GM21526 (cell line): ENCODE measurements around the gene VEGFB.

ENCODE experiments used
- ATAC-seq: cut with Tn5 transposase; IDR thresholded peaks from one replicate; pipeline ENCODE4 v1.9.1; 2021; ENCODE audit warnings: moderate library complexity; ENCODE audit not compliant: unreplicated experiment, low FRiP score

VEGFB gene

GRCh38 chr11:64210301-64211020 lies 23.9 kb upstream of the VEGFB start:
- ATAC-seq = no peak

GRCh38 chr11:64211181-64211872 lies 23.1 kb upstream of the VEGFB start:
- no peak for ATAC-seq

DNA sequence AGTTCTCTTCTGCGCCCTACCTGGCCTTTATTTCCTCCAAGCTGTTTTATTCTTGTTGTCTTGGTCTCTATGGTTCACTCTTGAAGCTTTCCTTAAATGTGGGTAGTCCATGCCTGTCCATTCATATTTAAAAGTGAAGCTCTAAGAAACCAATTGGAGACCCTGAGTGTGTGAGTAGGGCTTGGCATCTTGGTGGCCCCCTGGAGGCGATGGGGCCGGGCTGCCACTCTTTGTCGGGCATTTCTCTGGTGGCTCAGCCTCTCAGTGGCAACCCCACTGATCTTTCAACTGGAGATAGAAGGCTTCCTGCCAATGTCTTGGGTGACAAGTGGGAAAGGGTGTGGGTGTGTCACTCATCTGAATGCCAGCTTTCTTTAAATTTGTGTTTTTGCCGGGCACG lies 17.5 kb upstream of the VEGFB start:
- no peak for ATAC-seq

GRCh38 chr11:64218628-64219353 lies 15.6 kb upstream of the VEGFB start:
- ATAC-seq = no peak

GRCh38 chr11:64219354-64219684 lies 15.1 kb upstream of the VEGFB start:
- no peak for ATAC-seq

DNA sequence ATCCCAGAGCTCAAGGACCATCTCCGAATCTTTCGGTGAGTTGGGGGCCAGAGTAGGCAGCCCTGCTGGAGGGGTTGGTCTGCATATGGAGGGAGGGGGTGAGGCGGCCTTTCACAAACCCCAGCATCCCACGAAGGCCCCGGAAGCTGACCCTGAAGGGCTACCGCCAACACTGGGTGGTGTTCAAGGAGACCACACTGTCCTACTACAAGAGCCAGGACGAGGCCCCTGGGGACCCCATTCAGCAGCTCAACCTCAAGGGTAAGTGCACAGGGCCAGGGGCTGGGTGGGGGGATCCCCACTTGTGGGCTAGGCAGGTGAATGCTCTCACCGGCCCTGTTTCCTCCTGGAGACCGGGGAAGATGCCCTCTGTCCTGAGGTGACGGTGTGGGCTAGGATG lies 14.6 kb upstream of the VEGFB start:
- ATAC-seq = no peak

DNA sequence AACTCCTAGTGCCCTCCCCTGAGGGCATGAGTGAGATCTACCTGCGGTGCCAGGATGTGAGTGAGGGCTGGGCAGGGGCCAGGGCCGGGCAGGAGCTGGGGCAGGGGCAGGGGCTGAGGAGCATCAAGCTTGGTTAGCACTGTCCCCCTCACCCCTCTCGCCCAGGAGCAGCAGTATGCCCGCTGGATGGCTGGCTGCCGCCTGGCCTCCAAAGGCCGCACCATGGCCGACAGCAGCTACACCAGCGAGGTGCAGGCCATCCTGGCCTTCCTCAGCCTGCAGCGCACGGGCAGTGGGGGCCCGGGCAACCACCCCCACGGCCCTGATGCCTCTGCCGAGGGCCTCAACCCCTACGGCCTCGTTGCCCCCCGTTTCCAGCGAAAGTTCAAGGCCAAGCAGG lies 14.1 kb upstream of the VEGFB start:
- no peak for ATAC-seq

DNA sequence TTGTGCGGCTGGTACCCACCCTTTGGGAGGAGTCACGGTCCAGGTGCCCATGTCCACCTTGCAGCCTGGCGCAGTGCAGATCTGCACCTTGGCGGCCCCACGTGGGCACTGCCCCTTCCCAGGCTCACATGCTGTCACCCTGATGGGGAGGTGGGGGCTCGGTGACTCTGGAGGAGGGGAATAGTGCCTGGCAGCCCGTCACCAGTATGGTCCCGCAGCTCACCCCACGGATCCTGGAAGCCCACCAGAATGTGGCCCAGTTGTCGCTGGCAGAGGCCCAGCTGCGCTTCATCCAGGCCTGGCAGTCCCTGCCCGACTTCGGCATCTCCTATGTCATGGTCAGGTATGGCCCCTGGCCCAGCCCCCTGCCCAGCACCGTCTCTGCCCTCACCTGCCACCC lies 13.6 kb upstream of the VEGFB start:
- no peak for ATAC-seq

GRCh38 chr11:64222651-64223000 lies 11.8 kb upstream of the VEGFB start:
- ATAC-seq = no peak

- ATAC-seq = no peak
Observed at GRCh38 chr11:64223001-64223651, 11.3 kb upstream of the VEGFB start.

- ATAC-seq = no peak
Observed at GRCh38 chr11:64224151-64224890, 10.1 kb upstream of the VEGFB start.

GRCh38 chr11:64224891-64225607 lies 9.3 kb upstream of the VEGFB start:
- ATAC-seq = no peak

DNA sequence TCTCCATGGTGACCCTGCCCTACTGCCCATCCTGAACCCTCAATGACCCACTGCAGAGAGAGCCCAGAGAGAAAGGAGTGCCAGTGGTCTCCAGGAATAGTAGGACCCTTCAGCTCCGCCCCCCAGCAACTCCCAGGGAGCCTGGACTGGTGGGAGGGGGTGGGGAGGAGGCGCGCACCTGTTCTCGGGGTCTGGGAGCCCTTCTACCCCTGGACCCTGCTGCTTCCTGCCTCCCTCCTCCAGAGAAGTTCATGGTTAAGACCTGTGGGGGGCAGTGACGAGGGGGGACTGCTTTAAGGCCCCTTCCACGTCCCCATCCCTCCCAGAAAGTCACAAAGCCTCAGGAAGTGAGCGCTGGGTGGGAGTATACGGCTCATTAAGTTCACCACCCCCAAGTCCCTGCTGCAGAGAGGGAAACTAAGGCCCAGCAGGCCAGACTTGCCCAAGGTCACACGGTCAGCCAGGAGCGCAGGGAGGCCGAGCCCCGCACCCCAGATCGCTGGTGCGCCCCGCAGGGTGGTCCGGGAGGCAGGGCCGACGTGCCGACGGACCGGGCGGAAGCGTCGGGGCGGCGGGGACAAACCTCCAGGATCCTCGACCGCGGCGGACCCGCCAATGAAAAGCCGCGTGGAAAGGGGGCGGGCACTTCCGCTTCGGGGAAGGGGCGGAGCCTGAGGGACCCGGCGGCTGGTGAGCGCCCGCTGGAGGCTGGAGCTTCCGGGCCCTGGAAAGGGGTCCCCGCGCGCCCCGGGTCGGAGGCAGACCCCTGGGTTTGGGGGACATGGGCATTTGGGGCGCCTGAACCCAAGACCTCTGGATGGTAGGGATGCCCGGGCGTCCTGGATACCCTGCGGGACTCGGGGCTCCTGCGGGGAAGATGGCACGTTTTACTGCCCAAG lies 8.5 kb upstream of the VEGFB start, which contains the start of the genes NUDT22 and TRPT1:
TSS of gene NUDT22 (plus strand) at position 667 of the 899 bp plus-strand sequence. CDS start 379 bp downstream, outside the sequence.
TSS of gene TRPT1 (minus strand) at position 579 of the 899 bp plus-strand sequence. CDS start at position 253, 326 bp downstream.
- no peak for ATAC-seq

- ATAC-seq = no peak
Observed at GRCh38 chr11:64226507-64227051, 7.8 kb upstream of the VEGFB start.

GRCh38 chr11:64227405-64227956 lies 6.9 kb upstream of the VEGFB start:
- ATAC-seq = no peak

DNA sequence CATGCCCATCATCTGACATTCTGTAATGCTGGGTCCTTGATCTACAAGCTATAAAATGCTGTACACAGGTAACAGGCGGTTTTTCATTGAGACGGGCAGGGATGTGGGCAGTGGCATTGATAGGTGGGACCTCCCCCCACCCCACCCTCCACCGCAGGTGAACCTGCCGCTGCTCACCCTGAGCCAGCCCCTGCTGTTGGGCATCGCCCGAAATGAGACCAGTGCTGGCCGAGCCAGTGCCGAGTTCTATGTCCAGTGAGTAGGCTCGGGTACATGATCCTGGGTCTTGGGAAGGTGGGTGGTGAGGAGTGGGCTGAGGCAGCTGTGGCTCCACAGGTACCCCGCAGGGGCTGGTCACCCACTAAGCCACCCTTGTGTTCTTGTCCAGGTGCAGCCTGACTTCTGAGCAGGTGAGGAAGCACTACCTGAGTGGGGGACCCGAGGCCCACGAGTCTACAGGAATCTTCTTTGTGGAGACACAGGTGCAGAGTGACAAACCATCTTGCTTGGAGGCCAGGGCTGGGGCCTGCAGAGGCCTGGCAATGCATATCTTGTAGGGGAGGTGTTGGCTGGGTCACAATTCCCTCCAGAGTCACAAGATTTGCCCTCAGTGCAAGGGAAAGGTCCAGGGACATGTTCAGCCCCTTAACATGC lies 5.2 kb upstream of the VEGFB start:
- ATAC-seq = no peak

GRCh38 chr11:64229744-64230170 lies 4.6 kb upstream of the VEGFB start:
- ATAC-seq = no peak
